GM19193 (cell line): ENCODE measurements around the gene RSPH1.

Source experiments
- POLR2A ChIP-seq: IDR thresholded peaks from 4 replicates; pipeline ENCODE4 v1.6.1; 2011; ENCODE audit not compliant: insufficient read depth, insufficient read length; ENCODE audit errors: extremely low read depth

The RSPH1 gene

DNA sequence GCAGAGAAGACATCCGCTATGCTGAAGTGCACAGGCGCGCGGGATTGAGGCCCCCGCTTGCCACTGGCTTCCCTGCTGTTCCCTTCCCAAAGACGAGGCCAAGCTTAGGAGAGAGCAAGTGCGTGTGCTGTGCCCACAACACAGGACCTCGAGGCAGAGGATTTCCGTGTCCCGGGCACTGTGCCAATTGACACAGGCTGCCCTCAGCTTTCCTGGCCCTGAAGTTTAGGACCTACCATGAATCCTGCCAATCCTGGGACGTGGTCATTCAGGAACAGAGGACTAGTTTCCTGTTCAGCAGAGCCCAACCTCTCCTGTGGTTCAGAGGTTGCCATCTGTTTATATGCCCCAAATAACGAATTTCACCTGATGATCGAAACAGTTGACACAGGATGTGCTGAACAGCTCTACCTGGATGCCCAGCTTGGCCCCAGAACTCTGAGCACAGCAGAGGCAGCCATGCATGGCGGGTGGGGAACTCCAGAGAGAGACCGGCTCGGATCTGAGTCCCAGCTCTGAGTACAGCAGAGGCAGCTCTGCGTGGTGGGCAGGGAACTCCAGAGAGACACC is 39.7 kb upstream of the RSPH1 start:
- no peak for TF ChIP-seq POLR2A

DNA sequence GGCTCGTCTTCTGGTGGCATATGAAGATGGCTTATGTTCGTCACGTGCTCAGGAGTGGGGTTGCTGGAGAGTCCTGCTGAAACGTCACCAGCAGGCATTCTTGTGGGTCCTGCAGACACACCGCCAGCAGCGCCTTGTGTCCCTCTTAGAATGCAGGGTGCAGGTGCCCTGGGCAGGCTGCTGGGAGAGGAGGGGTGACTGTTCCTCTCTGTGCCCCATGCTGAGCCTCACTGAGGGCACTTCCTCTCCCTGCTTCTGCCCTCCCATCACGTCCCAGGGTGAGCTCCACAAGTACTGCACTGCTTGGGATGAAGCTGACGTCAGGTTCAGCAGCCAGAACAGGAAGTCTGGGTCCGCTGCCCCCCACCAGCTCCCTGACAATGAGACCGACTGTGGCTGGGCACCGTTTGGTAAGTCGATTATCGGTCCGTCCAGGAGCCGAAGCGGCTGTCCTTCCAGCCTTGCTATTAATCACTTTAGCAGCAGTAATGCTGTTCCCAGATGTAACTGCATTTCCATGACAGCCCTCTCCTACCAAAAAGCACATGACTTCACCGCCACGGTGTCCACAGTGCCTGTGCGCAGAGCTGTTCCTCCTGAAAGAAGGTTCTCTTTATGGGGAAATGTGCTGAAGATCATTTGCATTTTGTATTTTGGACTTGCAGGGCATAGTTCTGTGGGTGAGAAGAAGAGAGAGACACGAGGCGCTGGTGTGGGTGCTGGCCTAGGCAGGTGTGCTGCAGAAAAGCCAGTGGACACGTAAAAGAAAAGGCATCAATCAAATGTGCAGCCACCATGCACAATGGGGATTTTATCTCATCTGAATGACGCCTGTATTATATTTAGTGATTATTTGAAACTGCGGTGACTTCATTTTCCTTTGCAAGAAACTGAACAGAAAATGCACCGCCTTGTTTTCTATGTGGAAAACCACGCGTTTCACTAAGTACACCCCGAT is 38.7 kb upstream of the RSPH1 start:
- peak; percentile 56 for TF ChIP-seq POLR2A

DNA sequence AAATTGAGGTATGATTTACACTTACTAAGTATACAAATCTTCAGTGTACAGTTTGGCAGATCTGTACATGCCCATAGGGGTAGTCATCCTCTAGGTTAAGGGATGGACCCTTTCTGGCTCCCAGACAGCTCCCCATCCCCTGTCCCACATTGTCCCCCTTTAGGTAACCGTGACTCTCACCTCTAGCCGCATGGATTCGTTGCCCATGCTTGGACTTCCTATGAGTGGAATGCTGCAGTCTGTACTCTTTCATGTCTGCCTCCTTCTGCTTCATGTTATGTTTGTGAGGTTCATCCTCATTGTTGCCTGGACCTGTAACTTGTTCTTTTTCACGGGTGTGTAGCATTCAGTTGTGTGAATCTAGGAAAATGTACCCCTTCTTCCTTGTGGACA is 37.9 kb upstream of the RSPH1 start:
- TF ChIP-seq POLR2A: no peak

DNA sequence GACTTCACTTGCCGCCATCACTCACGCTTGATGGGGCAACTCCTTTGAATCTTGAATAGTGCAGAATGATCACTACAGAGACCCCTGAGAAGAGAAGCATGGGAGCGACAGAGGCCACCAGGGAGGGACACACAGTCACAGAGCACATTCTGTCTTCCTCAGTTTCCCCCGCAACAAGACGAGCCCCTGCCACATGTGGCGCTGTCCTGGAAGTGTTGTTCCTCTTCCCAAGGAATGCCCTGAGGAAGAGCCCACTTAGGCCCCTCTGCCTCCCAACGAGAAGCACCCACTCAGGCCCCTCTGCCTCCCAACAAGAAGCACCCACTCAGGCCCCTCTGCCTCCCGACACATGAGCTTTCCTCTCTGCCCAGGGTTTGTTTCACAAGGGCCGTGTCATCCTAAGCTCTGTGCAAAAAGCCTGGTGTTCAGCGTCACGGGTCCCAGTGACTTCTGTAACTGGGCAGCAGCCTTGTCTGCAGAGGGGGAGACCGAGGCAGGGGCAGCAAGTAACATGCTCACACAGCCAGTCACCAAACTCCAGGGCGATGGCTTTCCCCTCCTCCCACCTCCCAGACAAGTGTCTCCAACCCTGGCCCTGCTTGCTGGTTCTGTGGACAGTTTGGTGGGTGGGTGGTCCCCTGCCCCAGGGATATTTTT is 37.4 kb upstream of the RSPH1 start:
- no peak for TF ChIP-seq POLR2A

DNA sequence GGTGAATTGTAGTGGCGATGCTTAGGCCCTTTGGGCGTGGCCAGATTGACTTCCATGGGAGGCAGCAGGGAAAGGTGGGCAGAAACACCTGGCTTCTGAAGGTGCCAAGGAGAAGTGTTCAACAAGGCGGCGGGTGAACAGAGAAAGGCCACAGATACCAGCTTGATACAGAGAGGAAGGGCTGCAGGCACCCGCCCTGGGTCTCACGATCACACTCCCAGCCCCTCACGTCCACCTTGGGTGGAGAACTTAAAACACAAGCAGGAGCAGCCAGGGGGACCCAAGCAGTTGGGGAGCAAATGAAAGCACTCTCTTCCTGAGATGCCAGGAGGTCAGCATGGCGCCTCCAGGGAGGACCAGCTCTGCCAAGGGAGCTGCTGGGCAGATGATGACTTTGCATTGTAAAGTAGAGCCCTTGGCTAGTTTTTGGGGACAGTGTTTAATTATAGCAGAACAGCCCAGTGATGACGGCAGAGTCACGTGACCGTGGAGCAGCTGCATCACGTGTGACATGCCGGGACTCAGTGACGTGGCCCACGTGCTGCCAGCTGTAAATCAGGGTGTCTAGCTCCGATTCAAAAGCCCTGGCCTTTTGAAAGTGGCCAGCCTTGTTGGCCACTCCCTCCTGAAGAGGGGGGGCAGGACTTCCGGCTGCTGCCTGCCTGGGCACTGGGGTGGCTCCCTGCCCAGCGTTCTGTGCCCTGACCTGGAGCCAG is 36.6 kb upstream of the RSPH1 start:
- TF ChIP-seq POLR2A: no peak

DNA sequence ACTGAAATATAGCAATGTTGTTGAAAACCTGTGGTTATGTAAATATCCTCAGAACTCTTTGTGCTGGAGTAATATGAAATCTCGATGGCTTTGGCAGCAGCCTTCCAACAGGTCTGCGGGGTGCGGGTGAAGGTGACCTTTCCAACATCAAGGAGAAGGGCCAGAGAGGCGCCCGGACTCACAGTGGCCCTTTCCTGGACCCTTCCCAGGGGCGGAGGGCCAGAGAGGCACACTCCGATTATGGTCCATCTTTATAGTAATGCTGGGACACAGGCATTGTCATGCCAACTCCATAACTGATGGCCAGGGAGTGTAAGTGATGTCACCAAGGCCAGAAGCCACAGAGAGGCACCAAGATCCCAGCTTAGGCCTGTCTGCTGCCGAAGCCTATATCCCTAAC is 35.7 kb upstream of the RSPH1 start:
- TF ChIP-seq POLR2A: no peak

DNA sequence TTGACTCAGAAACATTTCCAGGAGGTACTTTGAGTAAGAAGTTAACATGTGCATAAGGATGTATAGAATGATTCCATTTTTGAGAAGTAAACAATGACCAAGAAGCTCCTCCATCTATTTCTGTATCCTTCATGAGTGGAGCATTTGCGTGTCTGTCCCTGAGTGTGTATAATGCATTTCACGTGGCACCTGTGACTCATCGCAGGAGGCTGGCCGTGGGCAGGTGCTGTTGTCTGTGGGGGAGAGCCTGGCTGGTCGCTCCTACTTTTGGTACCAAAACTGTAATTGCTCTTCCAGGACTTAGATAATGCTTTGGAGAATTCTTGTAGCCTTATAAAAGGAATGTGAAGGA is 34.1 kb upstream of the RSPH1 start:
- no peak for TF ChIP-seq POLR2A

DNA sequence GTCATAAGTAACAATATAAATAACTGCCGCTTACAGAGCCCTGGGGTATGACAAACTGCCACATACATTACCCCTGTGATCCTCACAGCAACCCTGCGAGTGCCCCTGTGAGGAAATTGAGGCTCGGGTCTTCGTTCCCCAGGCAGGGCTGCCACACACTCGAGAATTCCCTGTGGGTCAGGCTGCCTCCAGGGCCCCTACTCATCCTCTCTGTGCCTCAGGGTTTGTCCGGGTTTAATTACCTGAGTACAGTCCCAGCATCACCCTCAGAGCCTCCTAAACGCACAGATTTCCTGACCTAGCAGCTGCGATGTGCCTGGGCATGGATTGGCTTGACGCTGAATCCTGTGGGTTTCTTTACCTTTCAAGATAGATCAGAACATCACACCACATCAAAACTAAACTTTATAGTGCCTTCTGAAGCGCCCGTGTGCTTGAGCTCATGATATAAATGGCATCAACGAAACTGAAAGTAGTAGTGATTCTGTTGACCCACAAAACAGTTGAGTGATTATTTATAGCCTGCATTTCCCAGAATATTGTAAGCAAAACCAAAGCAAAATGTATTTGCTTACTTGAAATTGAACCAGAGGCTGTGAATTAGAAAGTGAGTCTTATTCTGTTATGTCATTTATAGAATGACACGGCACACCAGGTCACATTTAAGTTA is 31.6 kb upstream of the RSPH1 start:
- TF ChIP-seq POLR2A: peak; percentile 17

DNA sequence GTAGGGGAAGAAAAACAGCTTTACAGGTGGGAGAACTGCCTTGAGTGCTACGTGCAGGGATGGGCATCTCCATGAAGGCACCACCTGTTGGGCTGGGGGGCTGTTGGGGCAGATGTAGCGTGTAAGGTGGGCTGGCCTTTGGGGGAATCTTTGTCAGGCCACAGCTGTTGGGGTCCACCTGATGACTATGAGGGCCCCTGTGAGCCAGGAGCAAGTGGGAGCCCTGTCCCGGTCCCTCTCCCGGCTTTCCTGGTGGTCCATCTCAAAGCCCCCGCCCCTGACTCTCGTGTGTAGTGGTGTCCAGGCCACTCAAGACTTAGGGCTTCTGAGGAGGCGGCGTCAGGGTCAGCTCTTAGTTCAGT is 31.1 kb upstream of the RSPH1 start:
- TF ChIP-seq POLR2A: no peak

DNA sequence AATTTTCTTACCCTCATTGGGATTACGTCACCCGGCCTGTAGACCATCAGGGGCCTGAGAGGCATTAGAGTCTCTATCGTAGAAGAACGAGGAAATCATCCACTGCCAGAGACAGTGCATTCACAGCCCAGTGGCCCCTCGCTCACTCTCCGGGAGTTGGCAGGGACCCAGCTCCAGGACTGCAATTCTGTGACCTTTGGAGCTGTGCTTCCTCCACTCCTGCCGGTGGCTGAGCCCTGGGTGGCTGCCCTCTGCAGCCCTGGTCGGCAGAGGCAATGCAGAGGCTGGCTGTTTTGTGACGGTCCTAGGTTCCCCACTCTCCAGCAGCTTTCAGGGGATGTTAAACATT is 30.3 kb upstream of the RSPH1 start:
- TF ChIP-seq POLR2A: no peak

DNA sequence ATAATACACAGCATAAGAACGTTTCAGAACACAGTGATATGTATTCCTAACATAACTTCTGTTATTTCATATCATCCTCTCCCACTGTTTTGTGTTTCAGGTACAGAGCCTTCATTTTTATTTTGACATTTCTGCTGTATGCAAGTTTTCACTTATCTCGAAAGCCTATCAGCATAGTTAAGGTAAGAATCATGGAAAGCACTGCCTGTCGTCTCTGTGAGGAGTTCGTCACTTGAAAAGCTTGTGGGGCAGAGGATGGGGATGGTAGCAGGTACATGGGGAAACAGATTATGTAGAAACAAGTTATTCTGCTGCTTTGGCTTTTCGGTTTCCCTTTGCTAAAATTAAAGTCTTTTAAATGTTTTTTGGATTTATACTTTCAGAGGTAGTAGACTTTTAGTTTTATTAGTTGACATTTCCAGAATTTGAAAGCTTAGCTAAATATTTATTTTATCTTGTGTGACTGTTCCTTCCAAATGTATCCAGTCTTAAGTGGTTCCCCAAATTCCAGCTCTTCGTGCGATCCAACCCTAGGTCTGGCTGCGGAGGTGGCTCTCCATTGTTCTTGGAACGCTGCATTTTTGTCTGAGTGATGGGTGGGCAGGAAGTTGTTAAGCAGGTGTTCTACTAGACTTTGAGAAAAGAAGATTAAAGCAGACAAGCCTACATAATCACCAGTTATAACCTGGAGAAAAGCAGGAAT is 29.8 kb upstream of the RSPH1 start:
- no peak for TF ChIP-seq POLR2A

DNA sequence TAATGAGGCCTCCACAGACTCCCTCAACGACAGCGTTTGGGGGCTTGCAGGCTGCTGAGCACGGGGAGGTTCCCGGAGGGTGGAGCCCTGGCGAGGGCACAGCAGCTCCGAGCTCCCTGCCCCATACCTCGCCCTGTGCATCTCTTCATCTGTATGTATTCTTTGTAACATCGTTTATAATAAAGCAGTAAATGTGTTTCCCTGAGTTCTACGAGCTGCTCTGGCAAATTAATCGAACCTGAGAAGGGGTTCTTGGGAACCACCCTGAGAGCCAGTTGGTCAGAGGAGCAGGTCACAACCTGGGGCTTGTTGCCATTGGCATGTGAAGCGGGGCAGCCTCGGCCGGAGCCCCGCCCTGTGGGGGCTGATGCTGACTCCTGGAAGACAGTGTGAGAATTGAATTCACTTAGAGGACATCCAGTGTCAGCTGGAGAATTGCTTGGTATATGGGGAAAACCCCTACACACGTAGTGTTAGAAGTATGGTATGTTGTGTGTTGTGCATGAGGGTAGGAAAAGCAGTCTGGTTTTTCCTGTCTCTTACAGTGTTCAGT is 29.1 kb upstream of the RSPH1 start:
- TF ChIP-seq POLR2A: no peak

DNA sequence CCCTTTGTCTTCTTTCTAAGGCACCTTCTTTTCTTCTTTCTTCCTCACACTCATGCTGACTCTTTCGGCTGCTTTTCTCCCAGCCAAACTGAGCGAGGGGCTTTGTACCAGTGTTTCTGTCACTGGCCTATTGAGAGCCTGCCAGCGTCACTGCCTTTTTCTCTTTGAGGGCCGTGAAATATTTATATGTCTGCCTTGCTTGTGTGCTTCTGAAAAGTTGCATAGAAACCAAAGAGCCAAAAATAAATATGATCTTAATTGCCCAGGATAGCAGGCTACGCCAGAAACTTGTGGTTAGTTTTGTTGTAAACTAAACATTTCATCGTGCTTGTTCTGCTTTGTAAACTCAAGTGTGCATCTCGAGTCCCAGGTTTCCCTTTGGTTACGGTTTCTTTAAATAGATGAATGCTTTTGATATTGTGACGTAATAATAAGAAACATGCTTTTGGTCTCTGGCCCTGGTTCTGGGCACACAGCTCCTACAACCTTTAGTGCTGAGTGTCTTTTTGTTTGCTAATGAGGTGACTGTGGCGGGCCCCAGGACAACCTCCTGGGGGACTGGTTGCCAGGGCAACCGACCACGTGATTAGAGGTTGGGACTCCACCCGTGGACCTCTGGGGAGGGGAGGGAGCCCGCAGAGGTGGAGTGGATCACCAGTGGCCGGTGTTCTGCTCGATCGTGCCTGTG is 28.5 kb upstream of the RSPH1 start:
- TF ChIP-seq POLR2A: no peak
